GM18520 (cell line): Measurements from ENCODE around the gene MAP3K12.
"Not testable (repeated sequence)": the region's sequence is repeated elsewhere in the genome, so short reads cannot be mapped to it uniquely, and the experiment has no call there.

Source experiments
- ATAC-seq: cut with Tn5 transposase; IDR thresholded peaks from one replicate; pipeline ENCODE4 v1.9.1; 2021; ENCODE audit not compliant: unreplicated experiment

MAP3K12 gene, protein sequence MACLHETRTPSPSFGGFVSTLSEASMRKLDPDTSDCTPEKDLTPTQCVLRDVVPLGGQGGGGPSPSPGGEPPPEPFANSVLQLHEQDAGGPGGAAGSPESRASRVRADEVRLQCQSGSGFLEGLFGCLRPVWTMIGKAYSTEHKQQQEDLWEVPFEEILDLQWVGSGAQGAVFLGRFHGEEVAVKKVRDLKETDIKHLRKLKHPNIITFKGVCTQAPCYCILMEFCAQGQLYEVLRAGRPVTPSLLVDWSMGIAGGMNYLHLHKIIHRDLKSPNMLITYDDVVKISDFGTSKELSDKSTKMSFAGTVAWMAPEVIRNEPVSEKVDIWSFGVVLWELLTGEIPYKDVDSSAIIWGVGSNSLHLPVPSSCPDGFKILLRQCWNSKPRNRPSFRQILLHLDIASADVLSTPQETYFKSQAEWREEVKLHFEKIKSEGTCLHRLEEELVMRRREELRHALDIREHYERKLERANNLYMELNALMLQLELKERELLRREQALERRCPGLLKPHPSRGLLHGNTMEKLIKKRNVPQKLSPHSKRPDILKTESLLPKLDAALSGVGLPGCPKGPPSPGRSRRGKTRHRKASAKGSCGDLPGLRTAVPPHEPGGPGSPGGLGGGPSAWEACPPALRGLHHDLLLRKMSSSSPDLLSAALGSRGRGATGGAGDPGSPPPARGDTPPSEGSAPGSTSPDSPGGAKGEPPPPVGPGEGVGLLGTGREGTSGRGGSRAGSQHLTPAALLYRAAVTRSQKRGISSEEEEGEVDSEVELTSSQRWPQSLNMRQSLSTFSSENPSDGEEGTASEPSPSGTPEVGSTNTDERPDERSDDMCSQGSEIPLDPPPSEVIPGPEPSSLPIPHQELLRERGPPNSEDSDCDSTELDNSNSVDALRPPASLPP

GRCh38 chr12:53499266-53500141 lies at the start of gene MAP3K12:
MAP3K12 (minus strand) TSS chr12:53499458; CDS start chr12:53487391, 12,067 bp downstream.
- ATAC-seq = no peak

GRCh38 chr12:53548354-53548753 lies 49.1 kb upstream of the MAP3K12 start:
- not testable (repeated sequence) for ATAC-seq

- no peak for ATAC-seq
These were observed 44.3 kb upstream of the MAP3K12 start for GRCh38 chr12:53543539-53543938.

GRCh38 chr12:53539526-53539925 lies 40.3 kb upstream of the MAP3K12 start:
- ATAC-seq = no peak

GRCh38 chr12:53538209-53538689 lies 39.0 kb upstream of the MAP3K12 start:
- ATAC-seq = no peak

GRCh38 chr12:53536962-53537361 lies 37.7 kb upstream of the MAP3K12 start:
- no peak for ATAC-seq

- ATAC-seq = no peak
These were observed 34.2 kb upstream of the MAP3K12 start for GRCh38 chr12:53533471-53533870.

DNA sequence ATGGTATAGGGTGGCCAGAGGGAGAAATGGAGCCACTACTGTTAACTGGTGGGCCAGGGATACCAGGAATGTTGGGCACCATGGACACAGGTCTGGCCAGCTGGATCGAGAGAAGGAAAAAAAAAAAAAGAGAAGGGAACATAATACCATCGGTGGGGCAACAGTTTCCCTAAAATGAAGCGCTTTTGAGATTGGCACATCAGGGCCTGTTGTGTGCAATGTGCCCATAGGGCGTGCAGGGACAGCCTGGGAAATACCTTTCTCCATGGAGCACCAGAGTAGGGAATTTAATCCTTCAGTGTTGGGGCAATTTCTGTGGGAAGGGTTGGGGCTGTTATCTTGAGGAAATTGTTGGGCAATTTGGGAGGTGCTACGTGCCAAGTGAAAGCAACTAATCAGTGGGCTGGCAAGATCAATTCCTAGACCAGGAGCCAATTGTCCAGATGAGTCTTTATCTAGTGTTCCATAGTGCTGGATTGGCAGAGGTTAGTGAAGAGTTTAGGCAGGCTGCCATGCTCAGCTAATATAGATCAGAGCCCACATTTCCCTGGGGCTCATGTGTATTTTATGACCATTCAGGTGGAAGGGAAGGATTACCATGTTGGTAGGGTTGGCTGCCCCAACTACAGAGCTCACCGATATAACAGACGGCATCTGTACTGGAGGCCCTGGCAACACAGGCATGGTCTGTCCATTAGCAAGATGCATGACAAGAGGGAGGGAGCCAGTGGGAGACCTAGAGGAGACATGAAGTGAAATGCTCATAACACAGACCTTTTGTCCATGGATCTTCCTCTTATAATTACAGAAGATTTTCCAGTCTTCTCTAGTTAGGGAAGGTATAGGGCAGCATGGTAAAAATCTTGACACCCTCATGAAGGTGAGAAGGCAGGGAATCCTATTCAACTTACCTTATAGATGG lies 33.5 kb upstream of the MAP3K12 start:
- no peak for ATAC-seq

- no peak for ATAC-seq
These were observed 32.8 kb upstream of the MAP3K12 start for GRCh38 chr12:53532021-53532420.

GRCh38 chr12:53530920-53531319 lies 31.7 kb upstream of the MAP3K12 start:
- ATAC-seq = no peak

- ATAC-seq = no peak
These were observed 30.8 kb upstream of the MAP3K12 start for GRCh38 chr12:53530061-53530460.

DNA sequence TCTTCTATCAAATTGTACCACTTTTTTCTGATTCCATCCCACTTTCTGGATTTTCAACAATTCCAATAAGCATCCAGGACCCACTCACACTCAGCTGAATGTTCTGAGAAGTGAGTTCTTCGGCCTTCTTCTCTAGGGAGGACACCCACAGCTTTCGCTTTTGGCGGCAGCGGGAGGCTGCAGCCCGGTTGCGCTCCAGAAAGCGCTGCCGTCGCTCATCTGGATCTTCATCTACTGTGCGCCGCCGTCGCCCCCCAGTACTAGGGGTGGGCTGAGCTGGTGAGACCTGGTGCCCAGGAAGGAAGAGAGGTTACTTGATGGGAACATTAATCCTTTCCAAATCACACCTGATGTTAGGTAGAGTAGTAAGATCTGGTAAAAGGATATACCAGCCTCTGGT lies 25.2 kb upstream of the MAP3K12 start:
- ATAC-seq = no peak

- ATAC-seq = no peak
These were observed 23.9 kb upstream of the MAP3K12 start for GRCh38 chr12:53523131-53523530.

- ATAC-seq = no peak
These were observed 19.1 kb upstream of the MAP3K12 start for GRCh38 chr12:53518381-53518780.

DNA sequence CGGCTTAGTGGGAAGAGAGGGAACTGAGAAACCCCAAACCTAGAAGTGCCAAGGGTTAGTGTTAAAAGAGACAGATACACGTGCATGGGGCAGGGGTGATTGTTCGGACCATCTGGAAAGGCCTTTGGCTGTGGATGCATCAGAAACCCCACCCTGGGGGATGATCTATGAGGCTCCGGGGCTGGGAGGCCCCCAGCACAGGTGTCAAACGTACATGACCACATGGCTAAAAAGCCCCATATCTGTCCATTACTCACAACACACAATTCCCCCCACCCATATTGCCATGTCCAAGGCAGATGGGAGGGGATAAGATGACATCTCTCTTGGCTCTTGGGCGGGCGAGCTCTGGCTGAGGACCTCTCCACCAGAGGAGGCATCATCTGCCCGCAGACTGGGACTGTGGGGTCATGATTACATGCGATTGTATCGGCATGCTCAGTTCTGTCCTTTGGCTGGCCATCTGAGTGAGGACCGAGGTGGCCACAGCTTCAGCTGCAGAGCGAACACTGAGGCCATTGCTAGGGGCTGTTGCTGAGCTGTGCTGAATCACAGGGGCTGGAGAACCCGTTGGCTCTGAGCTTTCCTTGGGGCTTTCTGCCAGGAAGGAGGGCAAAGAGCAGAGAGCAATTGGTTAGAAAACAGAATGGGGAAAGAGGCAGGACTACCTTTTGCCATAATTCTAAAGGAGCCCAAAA lies 17.6 kb upstream of the MAP3K12 start:
- no peak for ATAC-seq

DNA sequence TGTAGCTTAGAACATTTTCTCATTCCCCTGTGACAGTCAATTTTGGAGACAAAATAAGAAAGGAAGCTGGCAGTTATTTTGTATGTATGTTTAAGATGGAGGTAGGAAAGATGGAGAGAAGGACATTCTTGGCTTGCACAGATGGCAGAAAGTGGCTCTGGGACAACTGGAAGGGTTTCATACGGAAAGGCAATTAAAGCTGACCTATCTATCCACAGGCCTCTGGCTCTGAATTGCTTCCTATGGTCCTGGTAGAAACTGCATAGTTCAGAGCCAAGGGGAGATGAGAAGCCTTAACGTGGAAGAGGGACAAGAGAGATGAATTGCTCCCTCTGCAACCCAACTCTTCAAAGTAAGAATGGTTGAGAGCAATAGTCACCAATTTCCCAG lies 16.0 kb upstream of the MAP3K12 start:
- no peak for ATAC-seq

- no peak for ATAC-seq
These were observed 15.5 kb upstream of the MAP3K12 start for GRCh38 chr12:53514628-53515290.

DNA sequence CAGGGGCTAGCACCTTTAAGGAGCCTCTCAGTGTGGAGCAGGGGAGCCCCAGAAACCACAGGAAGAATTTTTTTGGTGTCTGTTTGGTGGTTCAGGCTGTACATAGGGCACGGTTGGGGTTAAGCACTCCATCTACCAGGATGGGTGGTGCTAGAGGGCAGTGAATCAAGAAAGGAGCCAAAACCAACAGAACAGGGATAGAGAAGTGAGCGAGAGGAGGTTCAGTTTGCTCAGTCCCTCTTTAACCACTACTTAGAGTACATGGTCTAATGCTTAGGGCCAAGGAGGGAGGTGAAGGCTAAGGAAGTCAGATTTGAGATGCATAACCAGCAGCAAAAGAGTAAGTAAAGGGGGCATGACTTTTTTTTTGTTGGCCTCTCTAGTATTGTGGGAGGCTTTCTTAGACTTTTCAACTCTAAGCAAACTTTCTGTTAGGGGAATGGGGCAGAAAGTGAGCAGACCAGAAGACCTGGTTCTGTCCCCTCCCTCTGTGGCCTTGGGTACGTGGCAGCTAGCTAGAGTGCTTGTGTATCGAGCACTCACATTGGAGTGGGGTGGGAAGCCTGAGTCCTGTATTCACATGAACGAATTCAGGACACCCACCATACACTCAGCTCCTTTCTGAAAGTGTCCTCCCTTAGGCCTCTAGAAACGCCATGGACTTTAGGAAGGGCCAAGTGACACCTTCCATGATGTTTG lies 14.6 kb upstream of the MAP3K12 start:
- ATAC-seq = no peak
